GM21381 (cell line): Measurements from ENCODE around the gene PCDHB9.
"Not testable (repeated sequence)": the region's sequence is repeated elsewhere in the genome, so short reads cannot be mapped to it uniquely, and the experiment has no call there.

Experiments used
- ATAC-seq: cut with Tn5 transposase; IDR thresholded peaks from one replicate; pipeline ENCODE4 v1.9.1; 2021; ENCODE audit warnings: mild to moderate bottlenecking, moderate library complexity; ENCODE audit not compliant: unreplicated experiment

The PCDHB9 gene

DNA sequence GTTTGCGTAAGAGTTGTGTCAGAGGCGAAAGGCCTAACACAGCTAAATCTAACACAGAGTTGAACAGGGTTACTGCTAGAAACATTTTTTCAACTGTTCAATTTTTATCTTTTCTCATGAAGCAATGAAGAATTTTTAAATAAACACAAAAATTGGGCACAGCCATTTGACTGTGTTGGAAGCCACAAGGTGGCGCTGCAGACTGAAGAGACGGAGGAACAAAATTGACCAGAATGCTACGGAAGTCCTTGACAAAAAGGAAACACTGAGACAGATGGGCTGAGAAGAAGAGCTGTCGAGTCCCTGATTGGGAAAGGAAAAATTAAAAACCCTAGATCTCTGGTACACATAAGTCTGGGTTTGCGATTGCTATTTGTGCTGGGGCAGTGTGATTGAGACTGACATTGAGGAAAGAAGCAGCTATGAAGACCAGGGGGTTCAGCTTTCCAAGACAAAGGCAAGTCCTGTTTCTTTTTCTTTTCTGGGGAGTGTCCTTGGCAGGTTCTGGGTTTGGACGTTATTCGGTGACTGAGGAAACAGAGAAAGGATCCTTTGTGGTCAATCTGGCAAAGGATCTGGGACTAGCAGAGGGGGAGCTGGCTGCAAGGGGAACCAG lies at the start of gene PCDHB9:
Gene PCDHB9 (plus strand): TSS at position 265 of the 616 bp plus-strand sequence. CDS start 158 bp downstream, at position 423.
- no peak for ATAC-seq

GRCh38 chr5:141137346-141137745 lies 49.6 kb upstream of the PCDHB9 start:
- not testable (repeated sequence) for ATAC-seq

DNA sequence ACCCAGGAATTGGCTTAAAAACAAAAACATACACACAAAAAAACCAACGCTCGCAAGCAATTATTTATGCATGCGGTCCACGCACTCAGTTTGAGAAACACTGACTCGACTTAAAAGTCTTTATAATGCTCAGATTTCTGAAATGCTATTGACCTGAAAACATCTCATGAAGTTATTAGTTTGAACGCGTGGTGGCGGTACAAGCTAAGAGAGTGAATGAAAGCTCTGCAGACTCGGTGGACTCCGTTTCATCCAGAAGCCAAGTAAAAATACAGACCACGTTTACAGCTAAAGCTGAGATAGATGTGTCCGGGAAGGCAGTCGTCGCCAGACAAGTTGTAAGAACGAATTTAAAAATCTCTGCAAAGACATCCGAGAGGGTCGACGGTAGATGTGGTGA lies 37.1 kb upstream of the PCDHB9 start, which contains the start of gene PCDHB6:
Gene PCDHB6 (plus strand): TSS at position 246 of the 400 bp plus-strand sequence. CDS start 201 bp downstream, outside the sequence.
- ATAC-seq, result no peak

DNA sequence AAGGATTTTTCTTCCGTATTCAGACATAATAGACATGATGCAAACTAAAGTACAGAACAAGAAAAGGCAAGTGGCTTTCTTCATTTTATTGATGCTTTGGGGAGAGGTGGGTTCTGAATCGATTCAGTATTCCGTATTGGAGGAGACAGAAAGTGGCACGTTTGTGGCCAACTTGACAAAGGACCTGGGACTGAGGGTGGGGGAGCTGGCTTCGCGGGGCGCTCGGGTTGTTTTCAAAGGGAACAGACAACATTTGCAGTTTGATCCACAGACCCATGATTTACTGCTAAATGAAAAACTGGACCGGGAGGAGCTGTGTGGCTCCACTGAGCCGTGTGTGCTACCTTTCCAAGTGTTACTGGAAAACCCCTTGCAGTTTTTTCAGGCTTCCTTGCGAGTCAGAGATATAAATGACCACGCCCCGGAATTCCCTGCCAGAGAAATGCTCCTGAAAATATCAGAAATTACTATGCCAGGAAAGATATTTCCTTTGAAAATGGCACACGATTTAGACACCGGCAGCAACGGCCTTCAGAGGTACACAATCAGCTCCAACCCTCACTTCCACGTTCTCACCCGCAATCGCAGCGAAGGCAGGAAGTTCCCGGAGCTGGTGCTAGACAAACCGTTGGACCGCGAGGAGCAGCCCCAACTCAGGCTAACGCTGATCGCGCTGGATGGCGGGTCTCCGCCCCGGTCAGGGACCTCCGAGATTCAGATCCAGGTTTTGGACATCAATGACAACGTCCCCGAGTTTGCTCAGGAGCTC lies 36.6 kb upstream of the PCDHB9 start:
- ATAC-seq, result no peak

- no peak for ATAC-seq
Observed at GRCh38 chr5:141150993-141151325, 36.0 kb upstream of the PCDHB9 start.

DNA sequence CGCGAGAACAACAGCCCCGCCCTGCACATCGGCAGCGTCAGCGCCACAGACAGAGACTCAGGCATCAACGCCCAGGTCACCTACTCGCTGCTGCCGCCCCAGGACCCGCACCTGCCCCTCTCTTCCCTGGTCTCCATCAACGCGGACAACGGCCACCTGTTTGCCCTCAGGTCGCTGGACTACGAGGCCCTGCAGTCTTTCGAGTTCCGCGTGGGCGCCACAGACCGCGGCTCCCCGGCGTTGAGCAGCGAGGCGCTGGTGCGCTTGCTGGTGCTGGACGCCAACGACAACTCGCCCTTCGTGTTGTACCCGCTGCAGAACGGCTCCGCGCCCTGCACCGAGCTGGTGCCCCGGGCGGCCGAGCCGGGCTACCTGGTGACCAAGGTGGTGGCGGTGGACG lies 35.3 kb upstream of the PCDHB9 start:
- not testable (repeated sequence) for ATAC-seq

DNA sequence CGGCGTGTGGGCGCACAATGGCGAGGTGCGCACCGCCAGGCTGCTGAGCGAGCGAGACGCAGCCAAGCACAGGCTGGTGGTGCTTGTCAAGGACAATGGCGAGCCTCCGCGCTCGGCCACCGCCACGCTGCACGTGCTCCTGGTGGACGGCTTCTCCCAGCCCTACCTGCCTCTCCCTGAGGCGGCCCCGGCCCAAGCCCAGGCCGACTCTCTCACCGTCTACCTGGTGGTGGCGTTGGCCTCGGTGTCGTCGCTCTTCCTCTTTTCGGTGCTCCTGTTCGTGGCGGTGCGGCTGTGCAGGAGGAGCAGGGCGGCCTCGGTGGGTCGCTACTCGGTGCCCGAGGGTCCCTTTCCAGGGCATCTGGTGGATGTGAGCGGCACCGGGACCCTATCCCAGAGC lies 34.9 kb upstream of the PCDHB9 start:
- not testable (repeated sequence) for ATAC-seq

DNA sequence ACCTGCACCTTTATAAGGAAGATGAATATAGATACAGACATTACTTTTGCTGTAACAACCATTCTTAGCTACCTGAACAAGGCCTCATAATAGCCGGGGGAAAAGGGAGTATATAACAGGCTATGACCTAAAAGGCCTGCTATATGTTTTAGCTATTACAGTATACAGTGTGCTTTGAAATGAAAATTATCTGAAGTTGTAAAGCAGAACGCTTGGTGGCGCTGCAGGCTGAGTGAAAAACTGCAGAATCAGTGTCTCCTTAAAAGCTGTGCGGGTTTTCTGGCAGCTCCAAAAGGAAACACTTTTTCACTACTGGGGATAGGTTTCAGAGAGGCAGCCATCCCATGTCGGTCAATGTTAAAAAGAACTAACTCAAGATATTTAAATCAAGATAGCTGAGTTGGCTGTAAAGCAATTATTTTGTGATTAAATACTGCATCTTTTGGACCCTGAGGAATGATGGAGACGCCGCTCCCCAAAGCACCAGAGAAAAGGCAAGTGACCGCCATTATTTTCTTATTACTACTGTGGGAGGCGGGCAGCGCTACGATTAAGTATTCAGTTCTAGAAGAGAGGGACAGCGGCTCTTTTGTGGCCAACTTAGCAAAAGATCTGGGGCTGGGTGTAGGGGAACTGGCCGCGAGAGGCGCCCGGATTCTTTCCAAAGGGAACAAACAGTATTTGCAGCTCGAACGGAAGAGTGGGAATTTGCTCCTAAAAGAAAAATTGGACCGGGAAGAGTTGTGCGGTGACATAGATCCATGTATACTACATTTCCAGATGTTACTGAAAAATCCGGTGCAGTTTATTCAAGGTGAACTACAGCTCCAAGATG lies 31.2 kb upstream of the PCDHB9 start:
- ATAC-seq, result no peak

GRCh38 chr5:141157356-141157755 lies 29.6 kb upstream of the PCDHB9 start:
- ATAC-seq, result not testable (repeated sequence)

DNA sequence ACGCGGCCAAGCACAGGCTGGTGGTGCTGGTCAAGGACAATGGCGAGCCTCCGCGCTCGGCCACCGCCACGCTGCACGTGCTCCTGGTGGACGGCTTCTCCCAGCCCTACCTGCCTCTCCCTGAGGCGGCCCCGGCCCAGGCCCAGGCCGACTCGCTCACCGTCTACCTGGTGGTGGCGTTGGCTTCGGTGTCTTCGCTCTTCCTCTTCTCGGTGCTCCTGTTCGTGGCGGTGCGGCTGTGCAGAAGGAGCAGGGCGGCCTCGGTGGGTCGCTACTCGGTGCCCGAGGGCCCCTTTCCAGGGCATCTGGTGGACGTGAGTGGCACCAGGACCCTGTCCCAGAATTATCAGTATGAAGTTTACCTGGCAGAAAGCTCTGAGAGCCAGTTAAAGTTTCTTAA lies 29.1 kb upstream of the PCDHB9 start:
- ATAC-seq, result not testable (repeated sequence)

DNA sequence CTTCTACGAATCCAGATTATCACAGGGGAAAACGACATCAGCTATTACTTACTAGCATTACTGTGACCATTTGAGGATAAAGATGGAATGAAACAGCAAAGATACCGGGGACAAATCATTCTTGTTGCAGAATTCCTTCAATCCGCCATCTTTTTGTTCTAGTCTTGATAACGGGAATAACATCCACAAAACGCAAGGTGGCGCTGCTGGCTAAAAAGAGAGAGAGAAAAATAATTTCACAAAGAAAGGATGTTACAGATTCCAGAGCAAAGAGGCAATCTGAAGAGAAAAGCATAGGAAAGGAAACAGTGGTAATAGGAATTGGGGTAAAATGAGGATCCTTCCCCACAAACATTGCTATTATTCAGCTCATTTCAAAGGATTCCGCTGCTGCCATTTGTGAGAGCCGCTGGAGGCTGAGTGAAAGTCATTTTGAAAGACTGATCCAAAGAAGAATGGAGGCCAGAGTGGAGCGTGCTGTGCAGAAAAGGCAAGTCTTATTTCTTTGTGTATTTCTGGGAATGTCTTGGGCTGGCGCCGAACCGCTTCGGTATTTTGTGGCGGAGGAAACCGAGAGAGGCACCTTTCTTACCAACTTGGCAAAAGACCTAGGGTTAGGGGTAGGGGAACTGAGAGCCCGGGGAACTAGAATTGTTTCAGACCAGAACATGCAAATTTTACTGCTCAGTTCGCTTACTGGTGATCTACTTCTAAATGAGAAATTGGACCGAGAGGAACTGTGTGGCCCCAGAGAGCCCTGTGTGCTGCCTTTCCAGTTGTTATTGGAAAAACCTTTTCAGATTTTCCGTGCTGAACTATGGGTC lies 14.4 kb upstream of the PCDHB9 start, which contains the start of gene PCDHB7:
Gene PCDHB7 (plus strand): TSS at position 264 of the 824 bp plus-strand sequence. CDS start 192 bp downstream, at position 456.
- no peak for ATAC-seq

DNA sequence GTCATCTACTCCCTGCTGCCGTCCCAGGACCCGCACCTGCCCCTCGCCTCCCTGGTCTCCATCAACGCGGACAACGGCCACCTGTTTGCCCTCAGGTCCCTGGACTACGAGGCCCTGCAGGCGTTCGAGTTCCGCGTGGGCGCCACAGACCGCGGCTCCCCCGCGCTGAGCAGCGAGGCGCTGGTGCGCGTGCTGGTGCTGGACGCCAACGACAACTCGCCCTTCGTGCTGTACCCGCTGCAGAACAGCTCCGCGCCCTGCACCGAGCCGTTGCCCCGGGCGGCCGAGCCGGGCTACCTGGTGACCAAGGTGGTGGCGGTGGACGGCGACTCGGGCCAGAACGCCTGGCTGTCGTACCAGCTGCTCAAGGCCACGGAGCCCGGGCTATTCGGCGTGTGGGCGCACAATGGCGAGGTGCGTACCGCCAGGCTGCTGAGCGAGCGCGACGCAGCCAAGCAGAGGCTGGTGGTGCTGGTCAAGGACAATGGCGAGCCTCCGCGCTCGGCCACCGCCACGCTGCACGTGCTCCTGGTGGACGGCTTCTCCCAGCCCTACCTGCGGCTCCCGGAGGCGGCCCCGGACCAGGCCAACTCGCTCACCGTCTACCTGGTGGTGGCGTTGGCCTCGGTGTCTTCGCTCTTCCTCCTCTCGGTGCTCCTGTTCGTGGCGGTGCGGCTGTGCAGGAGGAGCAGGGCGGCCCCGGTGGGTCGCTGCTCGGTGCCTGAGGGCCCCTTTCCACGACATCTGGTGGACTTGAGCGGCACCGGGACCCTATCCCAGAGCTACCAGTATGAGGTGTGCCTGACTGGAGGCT lies 12.5 kb upstream of the PCDHB9 start:
- ATAC-seq, result not testable (repeated sequence)

- no peak for ATAC-seq
Observed at GRCh38 chr5:141175933-141176332, 11.0 kb upstream of the PCDHB9 start.

GRCh38 chr5:141177577-141178191 lies 9.3 kb upstream of the PCDHB9 start, which contains the start of gene PCDHB8:
PCDHB8 (plus strand) TSS chr5:141177790; CDS start chr5:141178035, 245 bp downstream.
- not testable (repeated sequence) for ATAC-seq

DNA sequence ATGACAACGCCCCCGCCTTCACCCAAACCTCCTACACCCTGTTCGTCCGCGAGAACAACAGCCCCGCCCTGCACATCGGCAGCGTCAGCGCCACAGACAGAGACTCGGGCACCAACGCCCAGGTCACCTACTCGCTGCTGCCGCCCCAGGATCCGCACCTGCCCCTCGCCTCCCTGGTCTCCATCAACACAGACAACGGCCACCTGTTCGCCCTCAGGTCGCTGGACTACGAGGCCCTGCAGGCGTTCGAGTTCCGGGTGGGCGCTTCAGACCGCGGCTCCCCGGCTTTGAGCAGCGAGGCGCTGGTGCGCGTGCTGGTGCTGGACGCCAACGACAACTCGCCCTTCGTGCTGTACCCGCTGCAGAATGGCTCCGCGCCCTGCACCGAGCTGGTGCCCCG lies 7.6 kb upstream of the PCDHB9 start:
- not testable (repeated sequence) for ATAC-seq

DNA sequence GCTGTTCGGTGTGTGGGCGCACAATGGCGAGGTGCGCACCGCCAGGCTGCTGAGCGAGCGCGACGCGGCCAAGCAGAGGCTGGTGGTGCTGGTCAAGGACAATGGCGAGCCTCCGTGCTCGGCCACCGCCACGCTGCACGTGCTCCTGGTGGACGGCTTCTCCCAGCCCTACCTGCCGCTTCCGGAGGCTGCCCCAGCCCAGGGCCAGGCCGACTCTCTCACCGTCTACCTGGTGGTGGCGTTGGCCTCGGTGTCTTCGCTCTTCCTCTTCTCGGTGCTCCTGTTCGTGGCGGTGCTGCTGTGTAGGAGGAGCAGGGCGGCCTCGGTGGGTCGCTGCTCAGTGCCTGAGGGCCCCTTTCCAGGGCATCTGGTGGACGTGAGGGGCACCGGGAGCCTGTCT lies 7.1 kb upstream of the PCDHB9 start:
- ATAC-seq, result not testable (repeated sequence)

- no peak for ATAC-seq
Observed at GRCh38 chr5:141180313-141180712, 6.6 kb upstream of the PCDHB9 start.

GRCh38 chr5:141182248-141182647 lies 4.7 kb upstream of the PCDHB9 start, which contains the start of gene PCDHB16:
PCDHB16 (plus strand) TSS chr5:141182387; CDS start chr5:141182560, 173 bp downstream.
- no peak for ATAC-seq
